Mucosa of descending colon (tissue), 3 donors: ENCODE measurements around the gene COG2. TPM values are rescaled to one million over a fixed set of nuclear protein-coding genes. Genes with fewer than 3 reads are reported as not detected.

Experiments used
- ATAC-seq: fragments of 200-7000 bp; cut with Tn5 transposase; one replicate; pipeline ENCODE4 v1.9.1; 2020; ENCODE audit warnings: mild to moderate bottlenecking, moderate library complexity
- DNase-seq, 3 donors: peaks; one replicate each; pipeline ENCODE4 v3.0.0-alpha.2; 2020
- H3K36me3 ChIP-seq: fragments of 200-600 bp; one replicate; pipeline ENCODE4 v1.8.0; 2021; ENCODE audit warnings: low read depth, mild to moderate bottlenecking
- H3K4me1 ChIP-seq: fragments of 200-600 bp; one replicate; pipeline ENCODE4 v1.8.0; 2021; ENCODE audit warnings: low read depth, mild to moderate bottlenecking
- H3K4me3 ChIP-seq: fragments of 200-600 bp; one replicate; pipeline ENCODE4 v1.8.0; 2021; ENCODE audit warnings: mild to moderate bottlenecking
- H3K9me3 ChIP-seq: fragments of 200-600 bp; one replicate; pipeline ENCODE4 v1.8.0; 2021; ENCODE audit warnings: mild to moderate bottlenecking
- intact Hi-C, 2 donors: fragments of 100-400 bp; cut with DNase I in 1 of 2; cut with micrococcal nuclease in 1 of 2; formaldehyde crosslinking; loops; one replicate each; pipeline versions ENCODE4 v1.11.0 to v1.11.1; 2022; cut with DNase I, micrococcal nuclease
- long read RNA-seq, 2 donors: library from polyadenylated mRNA; unstranded; transcript quantifications; one replicate each; pipeline ENCODE4 v2.0.0, GENCODE V29; 2019 to 2021
- total RNA-seq, 3 donors: library from RNA; stranded (reverse); fragmentation: NEBNext Ultra II Directional in 2 of 3; extraction: Animal tissue kit (Norgen Biotek cat#: 25700) in 2 of 3; gene quantifications; one replicate each; pipeline versions ENCODE4 v1.2.1 to v1.2.4, GENCODE V29; 2021 to 2023
- TF ChIP-seq, protein P1 (sequence below): fragments of 200-600 bp; IDR thresholded peaks from one replicate; pipeline ENCODE4 v1.8.0; 2022; ENCODE audit warnings: antibody characterized with exemption, mild to moderate bottlenecking
- donor health status: DM: no; HTN: no; CAD: no; lungs with moderate emphysema.
- donor health status: DM: no; HTN: no; CAD: no.
- donor health status: DM: no; HTN: yes; CAD: no.

The COG2 gene, protein sequence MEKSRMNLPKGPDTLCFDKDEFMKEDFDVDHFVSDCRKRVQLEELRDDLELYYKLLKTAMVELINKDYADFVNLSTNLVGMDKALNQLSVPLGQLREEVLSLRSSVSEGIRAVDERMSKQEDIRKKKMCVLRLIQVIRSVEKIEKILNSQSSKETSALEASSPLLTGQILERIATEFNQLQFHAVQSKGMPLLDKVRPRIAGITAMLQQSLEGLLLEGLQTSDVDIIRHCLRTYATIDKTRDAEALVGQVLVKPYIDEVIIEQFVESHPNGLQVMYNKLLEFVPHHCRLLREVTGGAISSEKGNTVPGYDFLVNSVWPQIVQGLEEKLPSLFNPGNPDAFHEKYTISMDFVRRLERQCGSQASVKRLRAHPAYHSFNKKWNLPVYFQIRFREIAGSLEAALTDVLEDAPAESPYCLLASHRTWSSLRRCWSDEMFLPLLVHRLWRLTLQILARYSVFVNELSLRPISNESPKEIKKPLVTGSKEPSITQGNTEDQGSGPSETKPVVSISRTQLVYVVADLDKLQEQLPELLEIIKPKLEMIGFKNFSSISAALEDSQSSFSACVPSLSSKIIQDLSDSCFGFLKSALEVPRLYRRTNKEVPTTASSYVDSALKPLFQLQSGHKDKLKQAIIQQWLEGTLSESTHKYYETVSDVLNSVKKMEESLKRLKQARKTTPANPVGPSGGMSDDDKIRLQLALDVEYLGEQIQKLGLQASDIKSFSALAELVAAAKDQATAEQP
- 10 to 100 TPM; 38.0 to 46.2 (median 38.1) TPM for total RNA-seq
- long read RNA-seq, donor 1, transcript COG2-202 (18 exons, 2,921 nt), result major isoform, 29 of 37 reads
- long read RNA-seq, donor 1, partial matches to known transcripts, result 3 of 37 reads
- long read RNA-seq, donor 1, other reads (novel, unspliced or antisense), result 5 of 37 reads
- long read RNA-seq, donor 2, transcript COG2-202 (18 exons, 2,921 nt), result major isoform, 19 of 33 reads
- long read RNA-seq, donor 2, partial matches to known transcripts, result 6 of 33 reads
- long read RNA-seq, donor 2, other reads (novel, unspliced or antisense), result 4 of 33 reads

DNA sequence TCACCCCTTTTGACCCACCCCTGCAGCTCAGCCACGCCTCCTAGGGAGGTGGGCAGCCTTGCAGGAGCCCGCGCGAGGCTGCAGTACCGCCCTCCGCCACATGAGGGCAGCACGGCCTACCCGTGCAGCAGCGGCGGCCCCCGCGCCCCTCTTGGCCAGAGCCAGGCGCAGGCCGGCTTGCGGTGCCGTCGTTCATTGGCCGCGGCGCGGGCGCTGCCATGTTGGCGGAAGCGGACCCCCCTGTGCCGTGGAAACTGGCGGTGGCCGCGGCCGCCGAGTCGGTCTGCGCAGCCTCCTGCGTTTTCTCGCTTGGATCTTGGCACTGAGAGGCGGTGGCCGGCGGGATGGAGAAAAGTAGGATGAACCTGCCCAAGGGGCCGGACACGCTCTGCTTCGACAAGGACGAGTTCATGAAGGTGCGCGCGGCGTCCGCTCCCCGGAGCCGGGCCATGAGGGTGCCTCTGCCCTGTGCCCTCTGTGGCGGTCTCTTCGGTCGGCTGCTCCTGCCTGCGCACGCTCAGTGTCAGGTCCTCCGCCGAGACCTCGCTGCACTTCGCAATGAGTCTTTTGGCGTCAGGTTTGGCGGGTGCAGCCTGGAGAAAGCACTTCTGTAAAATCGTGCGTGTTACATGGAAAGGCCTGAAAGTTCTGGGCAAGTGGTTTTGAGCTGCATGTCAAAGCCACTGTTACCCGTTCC lies at the start of gene COG2:
Gene COG2, plus strand, starts transcription at position 219 of the 697 bp plus-strand sequence. Its CDS starts 126 bp downstream, at position 345.
- Histone ChIP-seq H3K4me3 (peak within 1 kb of the TSS; percentile 50), H3K4me1 (peaks cover 18% of the 10 kb centered on the region), H3K9me3 (no peaks in the 10 kb centered on the region), H3K36me3 (no peaks in the 10 kb centered on the region)
- intact Hi-C loops, result no loop called here
- DNase-seq (peak; percentile 95 to 99 (median 97)), ATAC-seq (peak; percentile 99)
- TF ChIP-seq, protein P1, sequence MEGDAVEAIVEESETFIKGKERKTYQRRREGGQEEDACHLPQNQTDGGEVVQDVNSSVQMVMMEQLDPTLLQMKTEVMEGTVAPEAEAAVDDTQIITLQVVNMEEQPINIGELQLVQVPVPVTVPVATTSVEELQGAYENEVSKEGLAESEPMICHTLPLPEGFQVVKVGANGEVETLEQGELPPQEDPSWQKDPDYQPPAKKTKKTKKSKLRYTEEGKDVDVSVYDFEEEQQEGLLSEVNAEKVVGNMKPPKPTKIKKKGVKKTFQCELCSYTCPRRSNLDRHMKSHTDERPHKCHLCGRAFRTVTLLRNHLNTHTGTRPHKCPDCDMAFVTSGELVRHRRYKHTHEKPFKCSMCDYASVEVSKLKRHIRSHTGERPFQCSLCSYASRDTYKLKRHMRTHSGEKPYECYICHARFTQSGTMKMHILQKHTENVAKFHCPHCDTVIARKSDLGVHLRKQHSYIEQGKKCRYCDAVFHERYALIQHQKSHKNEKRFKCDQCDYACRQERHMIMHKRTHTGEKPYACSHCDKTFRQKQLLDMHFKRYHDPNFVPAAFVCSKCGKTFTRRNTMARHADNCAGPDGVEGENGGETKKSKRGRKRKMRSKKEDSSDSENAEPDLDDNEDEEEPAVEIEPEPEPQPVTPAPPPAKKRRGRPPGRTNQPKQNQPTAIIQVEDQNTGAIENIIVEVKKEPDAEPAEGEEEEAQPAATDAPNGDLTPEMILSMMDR, result peak; percentile 100

DNA sequence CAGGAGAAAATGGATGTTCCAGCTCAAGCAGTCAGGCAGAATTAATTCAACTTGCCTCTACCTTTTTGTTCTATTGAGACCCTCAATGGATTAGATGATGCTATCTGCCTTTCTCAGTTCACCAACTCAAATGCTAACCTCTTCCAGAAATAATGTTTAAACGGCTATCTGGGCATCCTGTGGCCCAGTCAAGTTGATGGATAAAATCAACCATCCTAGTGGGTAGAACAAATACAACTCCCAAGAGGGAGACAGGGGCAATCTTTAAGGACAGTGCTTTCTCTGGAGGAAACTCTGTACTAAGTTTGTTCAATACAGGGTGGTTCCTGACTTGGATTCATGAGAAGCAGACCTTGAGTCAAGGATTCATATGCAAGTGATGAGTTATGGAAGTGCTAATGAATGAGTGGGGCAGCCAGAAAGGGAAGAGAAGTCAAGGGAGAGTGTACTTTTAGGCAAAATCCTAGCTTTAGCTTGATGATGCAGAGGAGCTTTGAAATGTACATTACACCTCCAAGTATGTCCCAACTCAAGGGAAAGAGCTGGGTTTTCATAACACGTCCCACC lies 49.4 kb upstream of the COG2 start:
- Histone ChIP-seq H3K9me3 (no peaks in the 10 kb centered on the region), H3K36me3 (no peaks in the 10 kb centered on the region), H3K4me1 (no peaks in the 10 kb centered on the region), H3K4me3 (no peak overlapping the region)
- TF ChIP-seq, protein P1, result no peak
- DNase-seq, result no peak
- intact Hi-C loops, result no loop called here
- no peak for ATAC-seq

DNA sequence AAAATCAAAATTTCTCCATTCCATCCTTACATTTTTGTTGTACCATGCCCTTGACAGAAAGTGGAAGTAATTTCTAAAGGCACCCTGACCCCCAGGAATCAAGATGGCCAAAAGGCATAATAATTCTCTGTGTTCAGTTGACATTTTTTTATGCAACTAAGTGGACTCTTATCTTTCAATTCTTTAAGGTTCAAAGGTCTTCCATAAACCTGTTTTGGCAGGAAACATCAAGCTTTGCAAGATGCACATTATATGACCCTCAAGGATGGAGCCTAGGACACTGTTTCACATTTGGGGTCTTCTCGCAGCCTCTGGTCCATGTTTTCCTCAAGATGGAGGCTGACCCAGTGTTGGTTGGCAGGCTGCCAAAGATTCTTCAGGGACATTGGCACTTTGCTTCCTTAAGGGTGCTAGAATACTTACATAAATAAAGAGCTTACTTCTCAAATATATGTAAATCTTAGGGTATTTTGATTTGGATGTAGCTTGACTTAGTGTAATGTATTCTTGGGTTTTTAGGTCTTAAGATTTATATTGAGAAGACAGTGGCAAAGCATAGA lies 48.0 kb upstream of the COG2 start:
- no peaks in the 10 kb centered on the region for H3K36me3 ChIP-seq
- intact Hi-C loops, result no loop called here
- TF ChIP-seq, protein P1, result no peak
- no peaks in the 10 kb centered on the region for H3K9me3 ChIP-seq
- ATAC-seq, result peak; percentile 48
- no peaks in the 10 kb centered on the region for H3K4me1 ChIP-seq
- DNase-seq, result peak in 1 of 3 donors; percentile 51
- H3K4me3 ChIP-seq, result no peak overlapping the region

DNA sequence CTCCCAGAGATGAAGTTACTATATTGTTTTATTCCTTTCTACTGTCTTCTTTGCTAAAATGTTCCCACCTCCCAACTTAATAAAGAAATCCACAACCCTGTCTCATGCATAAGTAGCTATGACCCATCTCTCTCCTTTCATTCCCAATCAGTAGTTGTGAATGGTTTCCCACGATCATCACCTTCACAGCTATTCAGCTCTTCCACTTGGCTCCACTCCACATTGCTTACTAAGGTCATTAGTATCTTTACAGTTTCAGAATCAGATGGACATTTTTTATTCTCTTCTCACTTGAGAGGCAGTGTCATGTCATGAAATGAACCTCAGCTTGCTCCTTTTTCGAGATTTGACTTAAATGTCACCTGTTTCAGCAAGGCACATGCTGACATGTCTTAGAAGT lies 47.1 kb upstream of the COG2 start:
- TF ChIP-seq, protein P1, result no peak
- no peak for DNase-seq
- no peaks in the 10 kb centered on the region for H3K36me3 ChIP-seq
- H3K9me3 ChIP-seq, result no peaks in the 10 kb centered on the region
- intact Hi-C loops, result no loop called here
- ATAC-seq, result no peak
- no peaks in the 10 kb centered on the region for H3K4me1 ChIP-seq
- no peak overlapping the region for H3K4me3 ChIP-seq
